Thoracic aorta (tissue), 2 donors: ENCODE measurements around the gene ZFP92. TPM values are rescaled to one million over a fixed set of nuclear protein-coding genes. Genes with fewer than 3 reads are reported as not detected.
A peak's percentile ranks its signal among the peaks of the same experiment; 100 is the strongest.

Source experiments
- ATAC-seq: fragments of 150-250 bp; one replicate; pipeline ENCODE4 v1.8.0; 2017; ENCODE audit warnings: low read depth; ENCODE audit not compliant: insufficient number of reproducible peaks, low FRiP score
- DNase-seq: peaks from one replicate; pipeline ENCODE4 v3.0.0-alpha.2; 2020; ENCODE audit warnings: low spot score
- H3K27ac ChIP-seq, 2 donors: fragments of 200-600 bp; sonication (generic); 1 replicate in 1 of 2; 2 replicates in 1 of 2; pipeline ENCODE4 v1.5.1; 2016; ENCODE audit warnings: mild to moderate bottlenecking in 2 of 2, moderate library complexity in 2 of 2
- H3K27me3 ChIP-seq: fragments of 200-600 bp; sonication (generic); replicated peaks from 2 replicates; pipeline ENCODE4 v1.6.0; 2016; ENCODE audit warnings: mild to moderate bottlenecking; ENCODE audit not compliant: insufficient read depth
- H3K36me3 ChIP-seq: fragments of 200-600 bp; sonication (generic); one replicate; pipeline ENCODE4 v1.5.1; 2016
- H3K4me1 ChIP-seq, 2 donors: fragments of 200-600 bp; sonication (generic); 1 replicate in 1 of 2; 2 replicates in 1 of 2; pipeline versions ENCODE4 v1.5.1 to v1.6.0; 2016; ENCODE audit warnings: low read depth in 2 of 2, mild to moderate bottlenecking in 1 of 2; ENCODE audit not compliant: control insufficient read depth in 1 of 2
- H3K4me3 ChIP-seq: fragments of 200-600 bp; sonication (generic); 2 replicates; pipeline ENCODE4 v1.5.1; 2016; ENCODE audit warnings: mild to moderate bottlenecking
- H3K9me3 ChIP-seq: fragments of 200-600 bp; sonication (generic); 2 replicates; pipeline ENCODE4 v1.5.1; 2016
- total RNA-seq, 2 donors: library from RNA; depleted of rRNA; stranded (reverse); fragments of >200 nt; gene quantifications; one replicate each; pipeline versions ENCODE4 v1.1.0 to v1.2.3, GENCODE V29; 2016
- TF ChIP-seq, protein P1 (sequence below): fragments of 200-600 bp; sonication (generic); IDR thresholded peaks from one replicate; pipeline ENCODE4 v1.5.1; 2019; ENCODE audit warnings: antibody characterized with exemption

ZFP92 gene
- total RNA-seq, 2 donors from 2014 or later: 0.95 to 1.2 TPM

DNA sequence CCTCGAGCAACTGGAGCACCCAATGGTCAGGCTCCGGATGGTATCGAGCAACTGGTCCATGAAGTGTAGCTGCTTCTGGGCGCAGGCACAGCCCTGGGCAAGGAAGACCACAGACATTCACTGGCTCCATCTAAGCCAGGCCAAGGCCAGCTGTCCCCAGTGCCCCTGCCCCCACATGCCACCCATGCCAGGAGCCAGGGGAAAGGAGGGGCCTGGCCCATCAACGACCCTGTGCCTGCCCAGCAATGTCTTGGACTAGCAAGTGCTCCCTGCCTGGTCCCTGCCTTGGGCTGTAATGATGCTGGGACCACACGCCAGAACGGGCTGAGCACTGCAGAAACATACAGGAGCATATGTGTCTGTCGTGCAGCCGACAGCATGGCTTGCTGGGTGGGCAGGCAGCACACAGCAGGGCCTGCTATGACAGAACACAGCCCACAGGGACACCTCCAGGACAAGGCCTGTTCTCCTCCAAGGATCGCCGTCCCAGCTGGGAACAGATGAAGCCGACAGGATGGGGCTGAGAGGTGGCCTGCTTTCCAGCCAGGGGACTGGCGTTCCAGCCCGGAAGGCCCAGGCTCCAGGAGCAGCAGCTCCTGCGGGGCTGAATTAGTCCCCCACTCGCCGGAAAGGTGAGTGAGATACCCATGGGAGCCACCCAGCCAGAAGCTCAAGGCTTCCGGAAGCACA lies 46.0 kb downstream of the ZFP92 start:
- H3K4me1 ChIP-seq: no peaks in the 10 kb centered on the region
- no peaks in the 10 kb centered on the region for H3K9me3 ChIP-seq
- H3K27me3 ChIP-seq: no peaks in the 10 kb centered on the region
- no peak for DNase-seq
- TF ChIP-seq, protein P1, sequence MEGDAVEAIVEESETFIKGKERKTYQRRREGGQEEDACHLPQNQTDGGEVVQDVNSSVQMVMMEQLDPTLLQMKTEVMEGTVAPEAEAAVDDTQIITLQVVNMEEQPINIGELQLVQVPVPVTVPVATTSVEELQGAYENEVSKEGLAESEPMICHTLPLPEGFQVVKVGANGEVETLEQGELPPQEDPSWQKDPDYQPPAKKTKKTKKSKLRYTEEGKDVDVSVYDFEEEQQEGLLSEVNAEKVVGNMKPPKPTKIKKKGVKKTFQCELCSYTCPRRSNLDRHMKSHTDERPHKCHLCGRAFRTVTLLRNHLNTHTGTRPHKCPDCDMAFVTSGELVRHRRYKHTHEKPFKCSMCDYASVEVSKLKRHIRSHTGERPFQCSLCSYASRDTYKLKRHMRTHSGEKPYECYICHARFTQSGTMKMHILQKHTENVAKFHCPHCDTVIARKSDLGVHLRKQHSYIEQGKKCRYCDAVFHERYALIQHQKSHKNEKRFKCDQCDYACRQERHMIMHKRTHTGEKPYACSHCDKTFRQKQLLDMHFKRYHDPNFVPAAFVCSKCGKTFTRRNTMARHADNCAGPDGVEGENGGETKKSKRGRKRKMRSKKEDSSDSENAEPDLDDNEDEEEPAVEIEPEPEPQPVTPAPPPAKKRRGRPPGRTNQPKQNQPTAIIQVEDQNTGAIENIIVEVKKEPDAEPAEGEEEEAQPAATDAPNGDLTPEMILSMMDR: no peak
- no peak for ATAC-seq
- H3K4me3 ChIP-seq: no peak overlapping the region
- H3K36me3 ChIP-seq: peaks cover 2% of the 10 kb centered on the region
- H3K27ac ChIP-seq: no peak overlapping the region

DNA sequence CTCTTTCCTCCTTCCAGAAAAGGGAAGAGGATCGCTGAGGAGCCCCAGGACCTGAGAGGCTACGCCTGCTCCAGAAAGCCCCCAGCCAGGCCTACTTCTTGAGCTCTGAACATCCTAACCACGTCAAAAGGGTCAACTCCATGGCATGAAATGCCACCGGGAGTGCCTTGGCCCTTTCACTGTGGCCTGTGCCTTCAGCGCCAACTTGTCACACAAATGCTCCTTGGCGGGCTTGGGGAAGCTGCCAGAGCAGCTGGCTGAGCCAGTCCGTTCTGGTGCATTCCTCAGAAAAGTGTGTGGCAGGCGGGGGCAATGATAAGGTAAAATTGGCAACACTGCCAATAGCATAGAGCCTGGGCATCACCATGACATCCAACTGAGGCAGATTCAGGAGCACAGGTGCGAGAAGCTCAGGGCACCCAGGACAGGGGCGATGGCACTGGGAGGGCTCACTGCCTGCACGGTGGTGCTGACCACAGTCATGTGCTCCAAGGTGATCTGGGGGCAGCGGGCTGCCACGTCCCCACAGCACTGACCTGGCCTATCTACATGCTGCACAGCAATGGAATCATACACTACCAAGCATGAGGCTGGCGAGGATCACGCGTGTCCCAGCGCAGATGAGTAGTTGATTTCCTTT lies 46.7 kb downstream of the ZFP92 start:
- H3K27ac ChIP-seq: no peak overlapping the region
- DNase-seq (no peak), ATAC-seq (no peak)
- no peak overlapping the region for H3K4me3 ChIP-seq
- H3K36me3 ChIP-seq: peaks cover 2% of the 10 kb centered on the region
- H3K27me3 ChIP-seq: no peaks in the 10 kb centered on the region
- TF ChIP-seq, protein P1: no peak
- H3K4me1 ChIP-seq: no peaks in the 10 kb centered on the region
- H3K9me3 ChIP-seq: no peaks in the 10 kb centered on the region

DNA sequence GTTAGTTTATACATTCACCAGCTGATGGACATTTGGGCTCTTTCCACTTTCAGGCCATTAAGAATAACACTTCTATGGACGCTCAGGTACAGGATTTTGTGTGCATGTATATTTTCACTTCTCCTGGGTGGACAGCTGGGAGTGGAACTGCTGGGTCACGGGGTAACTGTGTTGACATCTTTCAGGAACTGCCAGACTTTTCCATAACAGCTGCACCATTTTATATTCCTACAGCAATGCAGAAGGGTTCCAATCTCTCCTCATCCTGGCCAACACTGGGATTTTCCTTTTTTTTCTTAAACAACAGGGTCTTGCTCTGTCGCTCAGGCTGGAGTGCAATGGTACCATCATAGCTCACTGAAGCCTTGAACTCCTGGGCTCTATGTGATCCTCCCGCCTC lies 47.2 kb downstream of the ZFP92 start:
- peaks cover 2% of the 10 kb centered on the region for H3K36me3 ChIP-seq
- no peak overlapping the region for H3K4me3 ChIP-seq
- H3K9me3 ChIP-seq: no peaks in the 10 kb centered on the region
- H3K27ac ChIP-seq: no peak overlapping the region
- no peaks in the 10 kb centered on the region for H3K4me1 ChIP-seq
- TF ChIP-seq, protein P1: no peak
- no peaks in the 10 kb centered on the region for H3K27me3 ChIP-seq
- ATAC-seq: no peak
- no peak for DNase-seq

DNA sequence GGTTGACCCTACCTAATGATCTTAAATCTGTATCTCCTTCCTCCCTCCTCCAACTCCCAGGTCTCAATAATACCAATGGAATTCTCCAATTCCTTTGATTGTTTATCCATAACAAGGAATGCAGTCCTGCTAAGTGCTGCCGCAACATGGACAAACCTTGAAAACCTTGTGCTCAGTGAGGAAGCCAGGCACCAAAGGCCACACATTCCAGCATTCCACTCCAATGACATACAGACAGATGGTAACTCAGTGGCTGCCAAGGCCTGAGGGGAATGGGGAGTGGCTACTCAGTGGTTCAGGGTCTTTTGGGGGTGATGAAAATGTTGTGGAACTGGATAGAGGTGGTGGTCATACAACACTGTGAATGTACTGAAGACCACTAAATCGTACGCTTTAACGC lies 48.7 kb downstream of the ZFP92 start:
- no peak for ATAC-seq
- no peaks in the 10 kb centered on the region for H3K27me3 ChIP-seq
- H3K36me3 ChIP-seq: peaks cover 2% of the 10 kb centered on the region
- TF ChIP-seq, protein P1: no peak
- no peak for DNase-seq
- no peaks in the 10 kb centered on the region for H3K9me3 ChIP-seq
- H3K4me3 ChIP-seq: no peak overlapping the region
- no peaks in the 10 kb centered on the region for H3K4me1 ChIP-seq
- H3K27ac ChIP-seq: no peak overlapping the region

DNA sequence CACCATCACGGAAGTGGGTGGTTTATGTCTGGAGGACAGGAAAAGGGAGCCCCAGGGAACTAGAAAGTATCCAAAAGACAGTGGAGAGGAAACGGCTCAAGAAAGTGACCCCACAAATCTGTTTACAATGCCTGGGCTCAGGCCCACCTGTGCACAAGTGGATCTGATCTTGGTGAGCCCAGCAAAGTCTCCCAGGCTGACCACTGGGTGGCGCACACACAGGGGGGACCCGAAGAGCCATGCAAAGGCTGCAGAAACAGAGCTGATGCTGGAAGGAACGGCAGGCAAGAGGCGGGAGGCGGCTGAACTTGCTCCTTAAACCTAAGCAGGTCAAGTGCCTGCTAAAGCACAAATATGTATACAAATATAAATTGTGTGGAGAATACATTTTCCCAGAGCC lies 49.6 kb downstream of the ZFP92 start:
- TF ChIP-seq, protein P1: peak; percentile 39
- no peaks in the 10 kb centered on the region for H3K9me3 ChIP-seq
- ATAC-seq (no peak), DNase-seq (no peak)
- H3K36me3 ChIP-seq: peaks cover 2% of the 10 kb centered on the region
- no peaks in the 10 kb centered on the region for H3K4me1 ChIP-seq
- no peak overlapping the region for H3K4me3 ChIP-seq
- no peaks in the 10 kb centered on the region for H3K27me3 ChIP-seq
- no peak overlapping the region for H3K27ac ChIP-seq

Other genes starting within 250 kb of the ZFP92 start
- not detected for gene MAGEA1, start 232.2 kb upstream of the ZFP92 start, total RNA-seq
- not detected for gene PNMA6F, start 89.7 kb upstream of the ZFP92 start, total RNA-seq
- gene ZNF275, start 77.3 kb upstream of the ZFP92 start, total RNA-seq: 10 to 100 TPM; 14.5 to 17.1 TPM
- gene PNMA6E, start 10.1 kb upstream of the ZFP92 start, total RNA-seq: not detected
- gene TREX2, start 34.6 kb downstream of the ZFP92 start, total RNA-seq: 10 to 100 TPM; 22.1 to 24.8 TPM
- gene HAUS7, start 59.1 kb downstream of the ZFP92 start, total RNA-seq: 100 to 1,000 TPM; 111 TPM
- 1,000 to 10,000 TPM; 1,777 to 1,907 TPM for gene BGN, start 83.5 kb downstream of the ZFP92 start, total RNA-seq
- under 1 TPM; 0.68 to 0.85 TPM for gene ATP2B3, start 106.2 kb downstream of the ZFP92 start, total RNA-seq
- 10 to 100 TPM; 27.2 to 36.3 TPM for gene CCNQ, start 187.7 kb downstream of the ZFP92 start, total RNA-seq
- not detected for gene DUSP9, start 235.7 kb downstream of the ZFP92 start, total RNA-seq